Endothelial cell (in vitro differentiated cells): ENCODE measurements around the gene ETFRF1. TPM values are rescaled to one million over a fixed set of nuclear protein-coding genes. Genes with fewer than 3 reads are reported as not detected.

ENCODE experiments used
- DNase-seq: peaks from one replicate; pipeline ENCODE4 v3.0.0; 2021; ENCODE audit warnings: low spot score
- H3K27ac Mint-ChIP-seq: one replicate; pipeline ENCODE4 v1.8.0; 2021; ENCODE audit warnings: mixed read lengths, inconsistent platforms; ENCODE audit not compliant: unreplicated experiment
- H3K27me3 Mint-ChIP-seq: one replicate; pipeline ENCODE4 v1.8.0; 2021; ENCODE audit warnings: mild to moderate bottlenecking, moderate library complexity, mixed read lengths, inconsistent platforms; ENCODE audit not compliant: unreplicated experiment
- H3K36me3 Mint-ChIP-seq: one replicate; pipeline ENCODE4 v1.8.0; 2021; ENCODE audit warnings: mild to moderate bottlenecking, low read depth, mixed read lengths, inconsistent platforms; ENCODE audit not compliant: unreplicated experiment
- H3K4me1 Mint-ChIP-seq: one replicate; pipeline ENCODE4 v1.8.0; 2021; ENCODE audit warnings: mild to moderate bottlenecking, mixed read lengths, inconsistent platforms; ENCODE audit not compliant: unreplicated experiment
- H3K4me3 Mint-ChIP-seq: one replicate; pipeline ENCODE4 v1.8.0; 2021; ENCODE audit warnings: mild to moderate bottlenecking, mixed read lengths, inconsistent platforms; ENCODE audit not compliant: unreplicated experiment
- H3K9me3 Mint-ChIP-seq: one replicate; pipeline ENCODE4 v1.8.0; 2021; ENCODE audit warnings: mixed read lengths, inconsistent platforms; ENCODE audit not compliant: unreplicated experiment
- long read RNA-seq: library from polyadenylated mRNA; unstranded; transcript quantifications from one replicate; pipeline ENCODE4 v2.0.0, GENCODE V29; 2020; ENCODE audit not compliant: unreplicated experiment
- total RNA-seq: library from RNA; stranded (reverse); fragmentation: NEBNext Ultra II Directional; extraction: Animal tissue kit (Norgen Biotek cat#: 25700); gene quantifications from one replicate; pipeline ENCODE4 v1.2.1, GENCODE V29; 2021; ENCODE audit not compliant: unreplicated experiment
- TF ChIP-seq, protein P1 (sequence below): fragments of 200-600 bp; sonication (generic); IDR thresholded peaks from one replicate; pipeline ENCODE4 v1.5.0; 2021; ENCODE audit warnings: antibody characterized with exemption; ENCODE audit not compliant: unreplicated experiment

ETFRF1 gene, protein sequence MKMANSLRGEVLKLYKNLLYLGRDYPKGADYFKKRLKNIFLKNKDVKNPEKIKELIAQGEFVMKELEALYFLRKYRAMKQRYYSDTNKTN
- total RNA-seq, result 10.1 TPM
- long read RNA-seq, transcript ETFRF1-201 (3 exons, 1,134 nt), result major isoform, 5 of 9 reads
- long read RNA-seq, partial matches to known transcripts, result 0 of 9 reads
- long read RNA-seq, other reads (novel, unspliced or antisense), result 1 of 9 reads

DNA sequence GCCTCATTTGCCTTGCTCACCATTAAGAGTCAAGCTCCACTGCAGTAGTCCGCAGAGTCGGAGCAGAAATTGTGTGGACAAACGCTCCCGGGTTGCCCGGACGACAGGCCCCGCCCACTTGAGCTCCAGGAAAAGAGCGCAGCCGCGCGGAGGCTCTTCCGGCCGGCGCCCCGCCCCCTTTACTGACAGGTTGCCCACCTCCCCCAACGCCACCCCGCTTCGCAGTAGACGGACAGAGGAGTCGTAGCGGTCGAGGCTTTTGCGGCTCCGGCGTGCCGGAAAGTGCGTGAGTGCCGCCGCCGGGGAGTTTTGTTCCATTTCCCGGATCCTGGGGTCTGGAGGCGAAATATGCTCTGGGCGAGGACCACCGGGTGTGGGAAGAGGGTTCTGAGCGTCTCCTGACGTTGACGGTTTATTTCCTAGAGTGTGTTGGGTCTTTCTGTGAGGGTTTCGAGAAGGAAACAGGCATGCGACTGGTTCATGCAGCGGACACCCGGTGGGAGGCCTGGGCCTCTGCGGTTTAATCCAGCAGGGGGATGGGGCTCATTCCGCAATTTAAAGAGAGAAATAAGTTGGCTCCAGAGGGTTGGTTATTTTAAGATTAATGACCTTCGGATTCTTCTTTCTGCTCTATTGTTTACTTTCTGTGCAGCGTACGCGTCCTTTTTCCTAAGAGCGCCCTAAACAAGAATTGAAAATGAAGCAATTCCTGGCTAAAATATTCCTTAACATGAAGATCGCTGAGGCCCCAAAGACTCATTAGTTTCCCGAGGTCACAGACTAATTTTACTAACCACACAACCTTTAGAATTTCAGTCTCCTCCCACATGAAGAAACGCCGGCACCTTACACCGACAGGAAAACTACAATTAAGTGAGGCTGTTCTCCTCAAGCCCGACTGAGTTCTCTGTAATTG is at the start of gene ETFRF1, which contains the start of gene DNAI7:
Gene ETFRF1 (plus strand): TSS at position 182 of the 916 bp plus-strand sequence. CDS start 8,720 bp downstream, outside the sequence.
Gene DNAI7 (minus strand): TSS at position 105 of the 916 bp plus-strand sequence. CDS start 82 bp downstream, at position 23.
- peak within 1 kb of the TSS; percentile 99 for H3K27ac Mint-ChIP-seq
- TF ChIP-seq, protein P1, sequence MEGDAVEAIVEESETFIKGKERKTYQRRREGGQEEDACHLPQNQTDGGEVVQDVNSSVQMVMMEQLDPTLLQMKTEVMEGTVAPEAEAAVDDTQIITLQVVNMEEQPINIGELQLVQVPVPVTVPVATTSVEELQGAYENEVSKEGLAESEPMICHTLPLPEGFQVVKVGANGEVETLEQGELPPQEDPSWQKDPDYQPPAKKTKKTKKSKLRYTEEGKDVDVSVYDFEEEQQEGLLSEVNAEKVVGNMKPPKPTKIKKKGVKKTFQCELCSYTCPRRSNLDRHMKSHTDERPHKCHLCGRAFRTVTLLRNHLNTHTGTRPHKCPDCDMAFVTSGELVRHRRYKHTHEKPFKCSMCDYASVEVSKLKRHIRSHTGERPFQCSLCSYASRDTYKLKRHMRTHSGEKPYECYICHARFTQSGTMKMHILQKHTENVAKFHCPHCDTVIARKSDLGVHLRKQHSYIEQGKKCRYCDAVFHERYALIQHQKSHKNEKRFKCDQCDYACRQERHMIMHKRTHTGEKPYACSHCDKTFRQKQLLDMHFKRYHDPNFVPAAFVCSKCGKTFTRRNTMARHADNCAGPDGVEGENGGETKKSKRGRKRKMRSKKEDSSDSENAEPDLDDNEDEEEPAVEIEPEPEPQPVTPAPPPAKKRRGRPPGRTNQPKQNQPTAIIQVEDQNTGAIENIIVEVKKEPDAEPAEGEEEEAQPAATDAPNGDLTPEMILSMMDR, result no peak
- peak within 1 kb of the TSS; percentile 96 for H3K4me3 Mint-ChIP-seq
- H3K36me3 Mint-ChIP-seq, result peaks cover 4% of the 10 kb centered on the region
- H3K9me3 Mint-ChIP-seq, result no peaks in the 10 kb centered on the region
- peak; percentile 100 for DNase-seq
- H3K4me1 Mint-ChIP-seq, result peaks cover 15% of the 10 kb centered on the region
- peaks cover 17% of the 10 kb centered on the region for H3K27me3 Mint-ChIP-seq

DNA sequence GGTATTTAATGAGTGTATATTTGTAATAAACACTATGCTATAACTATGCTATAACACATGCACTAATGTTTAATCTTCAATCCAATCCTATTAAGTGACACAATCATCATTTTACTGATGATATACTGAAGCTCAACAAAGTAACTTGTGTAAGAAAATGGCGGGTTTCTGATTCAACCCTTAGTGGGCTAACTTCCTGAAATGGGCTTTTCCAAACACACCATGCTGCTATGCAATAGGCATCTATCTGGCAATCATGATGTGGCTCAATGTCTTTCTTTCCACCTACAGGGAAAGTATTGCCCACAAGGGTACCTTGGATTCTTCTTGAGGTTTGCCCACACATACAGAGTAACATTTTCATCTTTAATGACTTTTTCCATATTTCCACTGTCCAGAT is 48.4 kb upstream of the ETFRF1 start:
- Mint-ChIP-seq H3K4me1 (no peaks in the 10 kb centered on the region), H3K27me3 (no peaks in the 10 kb centered on the region), H3K4me3 (no peak overlapping the region), H3K36me3 (no peaks in the 10 kb centered on the region), H3K27ac (no peak overlapping the region), H3K9me3 (no peaks in the 10 kb centered on the region)
- TF ChIP-seq, protein P1, result no peak
- no peak for DNase-seq

DNA sequence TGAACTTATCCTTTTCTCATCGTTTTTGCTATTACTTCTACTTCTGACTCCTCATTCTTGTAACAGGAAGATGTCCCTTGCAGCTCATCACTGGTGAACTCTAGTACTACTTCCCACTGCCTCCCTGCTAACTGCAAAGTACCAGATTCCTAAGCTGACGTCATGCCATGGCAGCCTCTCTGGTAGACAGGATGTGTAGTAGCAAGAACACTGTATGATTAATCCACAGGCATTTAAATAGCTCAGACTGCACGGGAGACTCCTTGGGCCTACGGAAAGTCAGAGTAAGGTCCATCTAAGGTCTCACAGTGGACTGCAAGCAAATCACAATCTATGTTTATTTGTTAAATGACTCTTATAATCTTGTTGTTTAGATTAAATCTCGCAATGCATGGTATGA is 43.6 kb upstream of the ETFRF1 start:
- no peaks in the 10 kb centered on the region for H3K36me3 Mint-ChIP-seq
- H3K27ac Mint-ChIP-seq, result no peak overlapping the region
- DNase-seq, result peak; percentile 7
- H3K27me3 Mint-ChIP-seq, result no peaks in the 10 kb centered on the region
- no peaks in the 10 kb centered on the region for H3K9me3 Mint-ChIP-seq
- H3K4me3 Mint-ChIP-seq, result no peak overlapping the region
- TF ChIP-seq, protein P1, result no peak
- H3K4me1 Mint-ChIP-seq, result no peaks in the 10 kb centered on the region

DNA sequence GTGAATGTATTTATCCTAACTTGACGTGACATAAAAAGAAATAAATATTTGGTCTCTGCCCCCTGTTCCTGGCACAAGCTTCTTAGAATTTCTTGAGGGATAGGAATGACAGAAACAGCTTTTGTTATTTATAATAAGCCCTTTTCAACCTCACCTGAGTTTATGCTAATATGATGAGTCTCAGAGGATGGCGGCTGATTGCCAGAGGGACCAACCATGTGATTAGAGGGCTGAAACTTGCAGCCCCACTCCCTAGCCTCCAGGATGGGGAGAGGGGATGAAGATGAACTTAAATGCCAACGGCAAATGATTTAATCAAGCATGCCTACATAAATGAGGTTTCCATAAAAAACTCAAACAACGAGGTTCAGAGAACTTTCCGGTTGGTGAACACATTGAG is 43.0 kb upstream of the ETFRF1 start:
- H3K4me1 Mint-ChIP-seq, result no peaks in the 10 kb centered on the region
- peaks cover 1% of the 10 kb centered on the region for H3K27me3 Mint-ChIP-seq
- DNase-seq, result no peak
- TF ChIP-seq, protein P1, result no peak
- no peaks in the 10 kb centered on the region for H3K36me3 Mint-ChIP-seq
- H3K9me3 Mint-ChIP-seq, result no peaks in the 10 kb centered on the region
- no peak overlapping the region for H3K27ac Mint-ChIP-seq
- no peak overlapping the region for H3K4me3 Mint-ChIP-seq
